ENCODE results near the gene MAN2A1. TPM values are rescaled to one million over a fixed set of nuclear protein-coding genes. Genes with fewer than 3 reads are reported as not detected.
"Not testable (repeated sequence)": the region's sequence is repeated elsewhere in the genome, so short reads cannot be mapped to it uniquely, and the experiment has no call there.

The MAN2A1 gene
- total RNA-seq, 1 donor: 112 TPM

GRCh38 chr5:109888989-109889388 is 199.3 kb downstream of the MAN2A1 start:
- H3K9me3 ChIP-seq (ENCODE audit: low read depth, low read length): no peaks in the 10 kb centered on the region
- no peak overlapping the region for H3K4me3 ChIP-seq (ENCODE audit: low read length)
- no peaks in the 10 kb centered on the region for H3K27me3 ChIP-seq (ENCODE audit: insufficient read depth, low read length)
- no peaks in the 10 kb centered on the region for H3K4me1 ChIP-seq (ENCODE audit: insufficient read depth, low read length)

DNA sequence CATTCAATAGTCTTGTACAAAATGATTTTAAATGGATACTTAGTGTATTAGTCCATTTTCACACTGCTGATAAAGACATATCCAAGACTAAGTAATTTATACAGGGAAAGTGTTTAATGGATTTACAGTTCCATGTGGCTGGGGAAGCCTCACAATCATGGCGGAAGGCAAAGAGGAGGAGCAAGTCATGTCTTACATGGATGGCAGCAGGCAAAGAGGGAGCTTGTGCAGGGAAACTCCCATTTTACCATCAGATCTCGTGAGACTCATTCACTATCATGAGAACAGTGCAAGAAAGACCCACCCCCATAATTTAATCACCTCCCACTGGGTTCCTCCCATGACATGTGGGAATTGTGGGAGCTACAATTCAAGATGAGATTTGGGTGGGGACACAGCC is 203.5 kb downstream of the MAN2A1 start:
- H3K4me1 ChIP-seq (ENCODE audit: insufficient read depth, low read length); H3K27me3 ChIP-seq (ENCODE audit: insufficient read depth, low read length); H3K9me3 ChIP-seq (ENCODE audit: low read depth, low read length); H3K4me3 ChIP-seq (ENCODE audit: low read length): not testable (repeated sequence)

GRCh38 chr5:109898269-109899162 is 208.8 kb downstream of the MAN2A1 start:
- no peaks in the 10 kb centered on the region for H3K4me1 ChIP-seq (ENCODE audit: insufficient read depth, low read length)
- H3K9me3 ChIP-seq (ENCODE audit: low read depth, low read length): no peaks in the 10 kb centered on the region
- H3K4me3 ChIP-seq (ENCODE audit: low read length): no peak overlapping the region
- no peaks in the 10 kb centered on the region for H3K27me3 ChIP-seq (ENCODE audit: insufficient read depth, low read length)

- H3K4me1 ChIP-seq (ENCODE audit: insufficient read depth, low read length): no peaks in the 10 kb centered on the region
Measured at GRCh38 chr5:109899163-109899535, 209.4 kb downstream of the MAN2A1 start.

DNA sequence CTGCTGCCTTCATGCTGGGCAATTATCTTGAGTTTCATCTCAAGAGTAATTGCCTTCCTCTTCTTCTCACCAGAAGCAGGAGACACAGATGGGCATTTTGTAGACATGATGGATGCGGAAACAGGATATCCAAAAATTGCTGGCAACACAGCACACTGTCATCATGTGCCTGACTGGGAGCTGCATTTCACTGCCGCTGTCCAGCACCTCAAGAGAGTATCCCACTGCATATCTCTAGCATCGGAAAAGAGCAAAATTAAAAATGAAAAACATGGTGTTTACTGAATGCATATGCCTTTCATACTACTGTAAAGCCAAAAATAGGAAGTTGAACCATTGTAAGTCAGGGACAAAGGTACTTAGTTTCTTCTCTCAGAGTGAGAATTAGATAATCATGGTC is 210.7 kb downstream of the MAN2A1 start:
- no peak overlapping the region for H3K4me3 ChIP-seq (ENCODE audit: low read length)
- H3K4me1 ChIP-seq (ENCODE audit: insufficient read depth, low read length): no peaks in the 10 kb centered on the region
- no peaks in the 10 kb centered on the region for H3K27me3 ChIP-seq (ENCODE audit: insufficient read depth, low read length)
- no peaks in the 10 kb centered on the region for H3K9me3 ChIP-seq (ENCODE audit: low read depth, low read length)

More at GRCh38 chr5:109899163-109899535, 209.4 kb downstream of the MAN2A1 start:
- H3K4me3 ChIP-seq (ENCODE audit: low read length): no peak overlapping the region
- no peaks in the 10 kb centered on the region for H3K27me3 ChIP-seq (ENCODE audit: insufficient read depth, low read length)
- H3K9me3 ChIP-seq (ENCODE audit: low read depth, low read length): no peaks in the 10 kb centered on the region

GRCh38 chr5:109900911-109901627 is 211.3 kb downstream of the MAN2A1 start:
- no peaks in the 10 kb centered on the region for H3K4me1 ChIP-seq (ENCODE audit: insufficient read depth, low read length)
- H3K4me3 ChIP-seq (ENCODE audit: low read length): no peak overlapping the region
- H3K27me3 ChIP-seq (ENCODE audit: insufficient read depth, low read length): no peaks in the 10 kb centered on the region
- H3K9me3 ChIP-seq (ENCODE audit: low read depth, low read length): no peaks in the 10 kb centered on the region

GRCh38 chr5:109901628-109901981 is 211.9 kb downstream of the MAN2A1 start:
- Histone ChIP-seq H3K4me3 (ENCODE audit: low read length) (no peak overlapping the region), H3K9me3 (ENCODE audit: low read depth, low read length) (no peaks in the 10 kb centered on the region), H3K4me1 (ENCODE audit: insufficient read depth, low read length) (no peaks in the 10 kb centered on the region), H3K27me3 (ENCODE audit: insufficient read depth, low read length) (no peaks in the 10 kb centered on the region)

DNA sequence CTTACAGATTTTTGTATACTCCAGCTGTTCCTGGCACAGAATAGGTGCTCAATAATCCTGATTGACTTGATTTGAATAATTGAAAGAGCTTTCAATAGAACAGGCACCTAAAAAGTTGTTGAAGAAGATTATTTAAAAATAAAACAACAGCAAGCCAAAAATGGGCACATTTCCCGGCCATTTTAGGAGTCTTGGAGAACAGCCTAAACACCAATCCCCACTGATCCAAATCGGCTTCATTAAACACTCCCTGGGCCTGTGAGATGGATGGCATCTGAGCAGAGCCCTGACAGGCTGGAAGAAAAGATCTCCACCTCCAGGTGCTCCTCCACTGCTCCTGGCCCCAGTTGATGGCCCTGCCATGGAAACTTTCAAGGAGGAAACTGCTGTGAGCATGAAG is 213.3 kb downstream of the MAN2A1 start:
- no peaks in the 10 kb centered on the region for H3K27me3 ChIP-seq (ENCODE audit: insufficient read depth, low read length)
- H3K4me1 ChIP-seq (ENCODE audit: insufficient read depth, low read length): no peaks in the 10 kb centered on the region
- no peak overlapping the region for H3K4me3 ChIP-seq (ENCODE audit: low read length)
- no peaks in the 10 kb centered on the region for H3K9me3 ChIP-seq (ENCODE audit: low read depth, low read length)

DNA sequence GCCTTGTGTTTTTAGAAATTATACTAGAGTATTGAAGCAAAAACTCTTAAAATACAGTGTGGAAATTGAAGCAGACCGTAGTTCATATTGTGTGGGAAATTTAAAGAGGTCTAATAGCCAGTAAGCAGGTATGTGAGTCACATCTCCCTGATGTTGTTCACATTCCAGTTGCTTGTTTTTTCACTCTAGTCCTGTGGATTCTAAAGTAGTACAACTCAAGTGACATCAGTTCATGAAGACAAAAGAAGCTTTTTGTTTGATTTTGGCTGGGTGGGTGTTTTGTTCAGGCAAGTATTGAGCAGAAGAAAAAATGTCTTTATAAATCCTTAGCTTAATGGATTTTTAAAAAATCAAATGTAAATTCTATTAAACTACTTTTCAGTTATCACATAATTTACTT is 216.2 kb downstream of the MAN2A1 start:
- H3K27me3 ChIP-seq (ENCODE audit: insufficient read depth, low read length): no peaks in the 10 kb centered on the region
- no peaks in the 10 kb centered on the region for H3K9me3 ChIP-seq (ENCODE audit: low read depth, low read length)
- H3K4me1 ChIP-seq (ENCODE audit: insufficient read depth, low read length): no peaks in the 10 kb centered on the region
- H3K4me3 ChIP-seq (ENCODE audit: low read length): no peak overlapping the region

- Histone ChIP-seq H3K4me3 (ENCODE audit: low read length) (no peak overlapping the region), H3K27me3 (ENCODE audit: insufficient read depth, low read length) (no peaks in the 10 kb centered on the region)
Measured at GRCh38 chr5:109907189-109907588, 217.5 kb downstream of the MAN2A1 start.

DNA sequence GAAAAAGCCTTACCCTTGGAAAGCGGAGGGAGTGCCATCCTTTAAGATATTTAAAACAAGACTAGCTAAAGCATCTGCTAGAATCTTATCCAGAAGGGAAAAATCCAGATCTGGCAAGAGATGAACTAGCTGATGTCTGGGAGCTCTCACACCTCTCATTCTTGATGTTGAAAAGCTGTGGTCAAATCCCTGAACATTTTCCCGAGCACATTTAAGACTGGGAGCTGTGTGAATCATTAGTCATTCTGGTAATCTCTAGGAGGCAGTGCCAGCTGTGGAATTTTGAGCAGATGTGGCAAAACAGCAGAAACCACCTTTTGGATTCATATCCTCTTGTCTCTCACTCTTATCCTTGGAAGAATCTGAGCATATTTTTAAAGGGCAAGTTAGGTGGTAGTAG is 218.0 kb downstream of the MAN2A1 start:
- Histone ChIP-seq H3K27me3 (ENCODE audit: insufficient read depth, low read length) (no peaks in the 10 kb centered on the region), H3K9me3 (ENCODE audit: low read depth, low read length) (no peaks in the 10 kb centered on the region), H3K4me1 (ENCODE audit: insufficient read depth, low read length) (no peaks in the 10 kb centered on the region), H3K4me3 (ENCODE audit: low read length) (no peak overlapping the region)

More at GRCh38 chr5:109907189-109907588, 217.5 kb downstream of the MAN2A1 start:
- H3K4me1 ChIP-seq (ENCODE audit: insufficient read depth, low read length): no peaks in the 10 kb centered on the region
- no peaks in the 10 kb centered on the region for H3K9me3 ChIP-seq (ENCODE audit: low read depth, low read length)

DNA sequence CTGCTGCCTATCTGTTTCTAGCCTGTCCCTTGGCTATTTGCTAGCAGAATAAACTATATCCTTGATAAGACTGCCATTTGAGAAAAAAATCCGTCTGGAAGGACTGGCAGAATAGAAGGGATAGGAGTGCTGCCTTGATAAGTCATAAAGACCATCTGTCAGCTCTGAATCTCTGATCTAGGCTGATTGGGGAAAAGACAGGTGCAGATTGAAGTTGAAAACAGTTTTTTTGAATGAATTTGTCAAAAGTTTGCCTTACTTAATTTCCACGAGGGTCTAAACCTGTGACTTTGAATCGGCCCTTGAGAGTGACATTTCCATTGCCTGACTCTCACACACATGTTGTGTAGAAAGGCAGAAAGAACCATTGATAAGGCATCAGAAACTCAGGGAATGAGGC is 218.6 kb downstream of the MAN2A1 start:
- no peaks in the 10 kb centered on the region for H3K9me3 ChIP-seq (ENCODE audit: low read depth, low read length)
- H3K4me1 ChIP-seq (ENCODE audit: insufficient read depth, low read length): no peaks in the 10 kb centered on the region
- H3K27me3 ChIP-seq (ENCODE audit: insufficient read depth, low read length): no peaks in the 10 kb centered on the region
- H3K4me3 ChIP-seq (ENCODE audit: low read length): no peak overlapping the region

- H3K9me3 ChIP-seq (ENCODE audit: low read depth, low read length): no peaks in the 10 kb centered on the region
- no peaks in the 10 kb centered on the region for H3K4me1 ChIP-seq (ENCODE audit: insufficient read depth, low read length)
- H3K27me3 ChIP-seq (ENCODE audit: insufficient read depth, low read length): no peaks in the 10 kb centered on the region
- H3K4me3 ChIP-seq (ENCODE audit: low read length): no peak overlapping the region
Measured at GRCh38 chr5:109910874-109911273, 221.1 kb downstream of the MAN2A1 start.

DNA sequence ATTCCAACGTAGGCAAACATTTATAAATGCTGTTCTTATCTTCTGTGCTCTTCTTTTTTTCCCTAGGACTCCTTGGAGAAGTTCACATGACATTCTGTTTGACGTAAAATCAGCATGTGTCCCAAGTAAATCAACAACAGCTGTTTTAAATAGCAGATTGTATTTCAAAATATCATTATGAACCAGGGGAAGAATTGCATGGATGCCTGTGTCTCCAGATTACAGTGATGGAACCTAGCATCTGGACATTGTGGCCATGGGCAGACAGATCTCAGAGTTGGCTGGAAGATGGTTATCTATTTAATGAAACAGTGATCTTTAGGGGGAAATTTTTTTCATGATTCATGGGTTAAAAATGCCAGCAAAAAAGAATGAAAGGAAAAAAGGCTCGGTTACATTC is 222.0 kb downstream of the MAN2A1 start:
- Histone ChIP-seq H3K9me3 (ENCODE audit: low read depth, low read length) (no peaks in the 10 kb centered on the region), H3K27me3 (ENCODE audit: insufficient read depth, low read length) (no peaks in the 10 kb centered on the region), H3K4me1 (ENCODE audit: insufficient read depth, low read length) (no peaks in the 10 kb centered on the region), H3K4me3 (ENCODE audit: low read length) (no peak overlapping the region)

- no peaks in the 10 kb centered on the region for H3K4me1 ChIP-seq (ENCODE audit: insufficient read depth, low read length)
- H3K9me3 ChIP-seq (ENCODE audit: low read depth, low read length): no peaks in the 10 kb centered on the region
- H3K4me3 ChIP-seq (ENCODE audit: low read length): no peak overlapping the region
Measured at GRCh38 chr5:109914906-109915305, 225.2 kb downstream of the MAN2A1 start.

More at GRCh38 chr5:109914906-109915305, 225.2 kb downstream of the MAN2A1 start:
- H3K27me3 ChIP-seq (ENCODE audit: insufficient read depth, low read length): no peaks in the 10 kb centered on the region
